ENCODE data around the gene PEAK1.

PEAK1 gene

DNA sequence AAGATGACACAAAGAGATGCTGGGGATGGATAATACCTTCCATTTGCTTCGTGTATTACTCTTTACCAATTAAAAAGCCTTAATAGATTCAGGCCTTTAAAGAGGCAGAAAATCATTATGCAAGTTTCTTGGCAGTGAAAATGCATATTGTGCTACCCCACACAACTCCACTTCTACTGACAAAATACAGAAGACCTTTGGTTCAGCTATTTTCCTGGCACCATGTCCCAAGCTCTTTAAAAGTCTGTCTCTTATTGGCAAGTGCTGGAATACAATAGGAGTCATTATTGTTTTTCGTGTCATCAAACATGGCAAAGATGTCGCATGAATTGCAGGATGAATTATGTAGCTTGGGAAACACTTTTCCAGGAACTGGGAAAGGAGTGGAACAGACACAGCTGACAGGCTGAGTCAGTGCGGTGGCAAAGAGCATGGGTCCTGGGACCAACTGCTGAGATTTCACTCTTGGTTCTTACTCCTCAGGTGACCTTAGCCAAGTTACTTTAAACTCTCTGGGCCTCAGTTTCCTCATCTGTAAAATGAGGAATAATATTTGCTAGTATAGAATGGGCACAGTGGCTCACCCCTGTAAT is 343.5 kb downstream of the PEAK1 start:
- no peaks in the 10 kb centered on the region for H3K9me3 Mint-ChIP-seq
- DNase-seq (no peak), ATAC-seq (replicated peaks) (no peak)
- H3K27me3 Mint-ChIP-seq, result no peaks in the 10 kb centered on the region
- H3K4me3 Mint-ChIP-seq, result no peak overlapping the region
- H3K27ac Mint-ChIP-seq, result no peak overlapping the region
- peaks cover 11 to 17% of the 10 kb centered on the region in 2 donors for H3K4me1 Mint-ChIP-seq
- H3K36me3 Mint-ChIP-seq, result no peaks in the 10 kb centered on the region

DNA sequence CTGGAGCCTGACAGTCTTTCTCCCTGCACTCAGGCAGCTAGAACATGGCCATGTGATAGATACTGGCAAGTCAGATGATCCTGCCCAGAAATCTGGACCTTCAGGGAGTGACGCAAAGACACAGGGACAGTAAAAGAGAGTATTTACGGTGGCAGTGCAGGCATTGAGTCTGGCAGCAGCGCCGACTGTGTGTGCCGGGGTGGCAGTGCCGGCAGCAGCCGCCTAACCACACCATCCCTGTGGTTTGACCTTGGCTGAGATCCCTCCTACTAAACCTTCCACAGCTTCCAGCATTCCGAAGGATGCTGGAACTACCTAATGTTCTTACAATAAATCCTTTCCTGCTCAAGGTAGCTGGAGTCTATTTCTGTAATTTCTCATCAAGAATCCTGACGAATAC is 344.4 kb downstream of the PEAK1 start:
- no peaks in the 10 kb centered on the region for H3K36me3 Mint-ChIP-seq
- H3K4me3 Mint-ChIP-seq, result no peak overlapping the region
- no peaks in the 10 kb centered on the region for H3K9me3 Mint-ChIP-seq
- no peaks in the 10 kb centered on the region for H3K27me3 Mint-ChIP-seq
- H3K4me1 Mint-ChIP-seq, result peaks cover 12 to 19% of the 10 kb centered on the region in 2 donors
- no peak for DNase-seq
- no peak overlapping the region for H3K27ac Mint-ChIP-seq
- ATAC-seq (replicated peaks), result no peak

DNA sequence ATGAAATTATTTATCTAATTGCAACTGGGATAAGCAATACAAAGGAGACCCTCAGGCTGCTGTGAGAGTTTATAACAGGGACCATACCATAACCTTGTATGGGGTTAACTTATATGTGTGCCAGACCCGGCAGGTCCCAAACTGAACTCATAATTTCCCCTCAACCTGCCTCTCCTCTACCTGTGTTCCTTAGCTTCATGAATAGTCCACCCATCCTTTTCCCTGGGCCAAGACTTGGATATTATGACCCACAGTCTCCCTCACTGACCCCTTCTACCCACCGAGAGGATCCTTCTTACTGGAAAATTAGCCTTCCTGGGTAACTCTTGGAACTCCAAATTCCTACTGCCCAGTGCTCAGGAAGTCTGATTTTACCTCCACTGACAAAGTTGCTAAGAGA is 345.6 kb downstream of the PEAK1 start:
- Mint-ChIP-seq H3K4me1 (peaks cover 18 to 26% of the 10 kb centered on the region in 2 donors), H3K36me3 (peaks cover 2 to 5% of the 10 kb centered on the region in 2 donors), H3K27ac (no peak overlapping the region), H3K4me3 (no peak overlapping the region), H3K9me3 (no peaks in the 10 kb centered on the region), H3K27me3 (no peaks in the 10 kb centered on the region)
- DNase-seq, result no peak
- no peak for ATAC-seq (replicated peaks)

DNA sequence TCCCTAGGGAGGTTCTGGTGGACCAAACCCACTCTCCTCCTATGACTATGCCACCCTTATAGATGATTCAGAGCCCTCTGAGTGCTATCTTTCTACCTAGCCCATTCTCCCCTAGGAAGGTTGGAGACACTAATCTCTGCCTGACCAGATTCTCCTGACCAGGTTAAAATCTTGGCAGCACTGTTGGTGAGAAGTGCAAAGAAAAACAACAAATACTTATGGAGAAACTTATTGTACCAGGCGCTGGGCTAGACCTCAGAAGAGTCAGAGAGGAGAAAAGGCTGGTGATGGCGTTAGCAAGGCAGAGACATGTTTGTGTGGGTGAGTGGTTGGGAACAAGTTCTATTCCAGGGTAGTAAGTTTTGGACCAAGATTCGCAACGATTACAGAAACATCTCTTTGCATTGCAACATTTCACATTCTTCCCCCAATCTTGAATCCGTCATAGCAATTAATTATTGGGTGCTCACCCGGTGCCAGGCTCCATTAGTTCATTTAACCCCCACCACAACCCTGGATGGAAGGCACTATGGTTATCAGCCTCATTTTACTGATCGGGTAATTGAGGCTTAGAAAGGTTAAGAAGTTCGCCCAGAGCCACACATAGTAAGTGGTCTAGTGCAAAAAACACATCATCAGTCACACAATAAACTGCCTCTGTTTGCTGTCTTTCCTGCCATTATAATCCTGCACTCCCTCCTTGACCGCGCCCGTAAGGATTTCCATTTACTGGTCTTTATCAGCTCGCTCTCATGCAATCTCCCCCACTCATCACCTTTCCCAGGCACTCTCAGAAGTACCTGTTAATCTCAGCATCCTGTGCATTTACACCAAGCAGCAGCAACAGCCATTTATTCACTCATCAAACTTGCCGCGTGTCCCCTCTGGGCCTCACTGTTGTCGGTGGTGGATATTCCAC is 348.3 kb downstream of the PEAK1 start:
- H3K36me3 Mint-ChIP-seq, result peaks cover 5 to 14% of the 10 kb centered on the region in 2 donors
- H3K27me3 Mint-ChIP-seq, result no peaks in the 10 kb centered on the region
- ATAC-seq (replicated peaks), result no peak
- peaks cover under 1 to 4% of the 10 kb centered on the region in 2 donors for H3K9me3 Mint-ChIP-seq
- peak overlapping the region; percentile 79 to 81 for H3K4me3 Mint-ChIP-seq
- DNase-seq, result no peak
- peak overlapping the region; percentile 88 for H3K27ac Mint-ChIP-seq
- peaks cover 35 to 53% of the 10 kb centered on the region in 2 donors for H3K4me1 Mint-ChIP-seq

DNA sequence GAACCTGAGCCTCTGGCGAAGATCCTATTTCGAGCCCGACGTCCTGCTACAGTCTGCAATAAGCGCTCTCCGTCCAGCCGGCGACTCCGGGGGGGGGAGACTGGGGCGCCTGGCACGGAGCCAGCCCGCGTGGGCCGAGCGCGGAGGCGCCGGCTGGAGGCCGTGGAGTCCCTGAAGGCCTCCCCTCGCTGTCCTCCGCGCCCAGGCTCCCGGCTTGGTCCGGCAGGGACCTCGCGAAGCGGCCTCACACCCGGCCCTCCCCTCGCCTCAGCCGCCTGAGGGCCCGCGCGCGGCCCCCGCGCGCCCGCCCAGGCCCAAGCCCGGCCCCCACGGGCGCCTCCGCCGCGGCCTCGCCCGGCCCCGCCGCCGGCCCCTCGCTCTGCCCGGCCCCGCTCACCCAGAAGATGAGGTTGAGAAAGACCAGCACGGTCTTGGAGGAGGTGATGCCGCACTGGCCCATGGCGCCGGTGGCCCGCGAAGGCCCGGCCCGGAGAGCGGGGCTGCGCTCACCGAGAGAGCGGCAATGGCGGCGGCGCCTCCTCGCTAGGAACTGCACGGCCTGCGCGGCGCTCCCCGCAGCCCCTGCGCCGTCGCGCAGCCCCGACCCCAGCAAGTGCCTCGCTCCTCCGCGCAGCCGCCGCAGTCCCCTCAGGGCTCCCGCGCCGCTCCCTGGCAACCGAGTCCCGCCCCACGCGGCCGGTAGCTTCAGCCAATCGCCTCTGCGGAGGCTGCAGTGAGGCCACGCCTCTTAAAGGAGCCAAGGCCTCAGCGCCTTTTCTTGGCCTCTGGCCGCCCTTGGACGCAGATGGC is 349.2 kb downstream of the PEAK1 start, which contains the start of gene TSPAN3:
Gene TSPAN3 (minus strand): TSS at position 615 of the 810 bp plus-strand sequence. CDS start 155 bp downstream, at position 460.
- ATAC-seq (replicated peaks), result peak; percentile 94 to 96
- Mint-ChIP-seq H3K36me3 (peaks cover 6 to 16% of the 10 kb centered on the region in 2 donors), H3K27me3 (no peaks in the 10 kb centered on the region), H3K9me3 (peaks cover 1 to 6% of the 10 kb centered on the region in 2 donors), H3K27ac (peak within 1 kb of the TSS; percentile 95), H3K4me1 (peaks cover 37 to 58% of the 10 kb centered on the region in 2 donors), H3K4me3 (peak within 1 kb of the TSS; percentile 79 to 94)
- DNase-seq, result peak; percentile 93

DNA sequence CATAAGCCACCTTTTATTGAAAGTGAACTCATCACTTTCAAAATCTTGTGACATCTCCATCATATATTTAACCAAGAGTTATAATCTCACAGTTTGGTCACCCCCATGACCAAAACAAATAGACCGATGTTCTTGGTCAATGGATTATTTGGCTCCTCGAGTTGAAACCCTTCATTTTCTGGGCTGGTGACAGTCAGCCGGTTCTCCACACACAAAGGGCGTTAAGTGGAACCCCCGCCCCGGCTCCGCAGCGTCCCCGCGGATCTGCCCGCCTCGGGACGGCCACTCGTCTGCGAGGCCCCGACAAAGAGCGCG is 349.8 kb downstream of the PEAK1 start:
- Mint-ChIP-seq H3K27ac (peak overlapping the region; percentile 95), H3K27me3 (no peaks in the 10 kb centered on the region), H3K36me3 (peaks cover 6 to 16% of the 10 kb centered on the region in 2 donors), H3K4me3 (peak overlapping the region; percentile 78 to 94), H3K9me3 (peaks cover 1 to 6% of the 10 kb centered on the region in 2 donors), H3K4me1 (peaks cover 37 to 64% of the 10 kb centered on the region in 2 donors)
- DNase-seq, result no peak
- ATAC-seq (replicated peaks), result no peak

DNA sequence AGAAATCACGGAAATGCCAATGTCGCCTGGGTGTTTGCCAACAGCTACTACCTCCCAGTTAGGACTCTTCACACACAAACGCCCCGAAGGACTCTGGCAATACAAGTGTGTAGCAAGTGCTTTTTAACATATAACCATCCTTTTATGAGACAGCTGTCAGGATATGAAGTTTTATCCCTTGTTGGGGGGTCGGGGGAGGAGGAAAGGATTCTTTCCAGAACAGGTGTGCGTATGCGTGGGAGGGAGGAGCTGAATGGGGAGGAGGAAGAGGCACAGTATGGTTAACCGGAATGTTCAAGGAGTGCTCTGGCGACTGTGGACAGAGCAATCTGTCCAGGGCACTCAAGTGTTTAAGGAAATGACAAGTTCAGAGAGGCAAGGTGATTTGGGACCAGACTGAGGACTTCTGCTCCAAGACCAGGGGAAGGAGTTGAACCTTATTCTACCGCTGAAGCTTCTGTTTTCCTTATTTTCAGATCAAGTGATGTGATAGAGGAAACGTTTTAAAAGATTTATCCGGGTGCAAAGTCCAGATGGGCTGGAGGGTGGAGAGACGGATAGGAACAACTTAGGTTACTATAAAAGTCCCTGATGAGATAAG is 350.3 kb downstream of the PEAK1 start:
- peaks cover 1 to 6% of the 10 kb centered on the region in 2 donors for H3K9me3 Mint-ChIP-seq
- DNase-seq (no peak), ATAC-seq (replicated peaks) (no peak)
- H3K27ac Mint-ChIP-seq, result peak overlapping the region; percentile 87
- H3K36me3 Mint-ChIP-seq, result peaks cover 6 to 16% of the 10 kb centered on the region in 2 donors
- H3K27me3 Mint-ChIP-seq, result no peaks in the 10 kb centered on the region
- peak overlapping the region; percentile 78 to 94 for H3K4me3 Mint-ChIP-seq
- peaks cover 40 to 69% of the 10 kb centered on the region in 2 donors for H3K4me1 Mint-ChIP-seq

DNA sequence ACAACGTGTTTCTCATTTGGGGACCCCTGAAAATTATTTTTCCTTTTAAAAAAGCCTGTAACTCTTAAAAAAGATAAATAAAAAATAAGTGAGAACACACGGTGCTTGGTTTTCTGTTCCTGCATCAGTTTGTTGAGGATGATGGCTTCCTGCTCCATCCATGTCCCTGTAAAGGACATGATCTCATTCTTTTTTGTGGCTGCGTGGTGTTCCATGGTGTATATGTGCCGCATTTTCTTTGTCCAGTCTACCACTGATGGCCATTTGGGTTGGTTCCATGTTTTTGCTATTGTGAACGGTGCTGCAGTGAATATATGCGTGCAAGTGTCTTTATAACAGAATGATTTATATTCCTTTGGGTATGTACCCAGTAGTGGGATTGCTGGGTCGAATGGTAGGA is 351.3 kb downstream of the PEAK1 start:
- Mint-ChIP-seq H3K27ac (peak overlapping the region; percentile 27), H3K9me3 (peaks cover 1 to 6% of the 10 kb centered on the region in 2 donors), H3K27me3 (no peaks in the 10 kb centered on the region), H3K4me1 (peaks cover 45 to 79% of the 10 kb centered on the region in 2 donors), H3K36me3 (peaks cover 8 to 20% of the 10 kb centered on the region in 2 donors), H3K4me3 (no peak overlapping the region)
- DNase-seq (no peak), ATAC-seq (replicated peaks) (no peak)

DNA sequence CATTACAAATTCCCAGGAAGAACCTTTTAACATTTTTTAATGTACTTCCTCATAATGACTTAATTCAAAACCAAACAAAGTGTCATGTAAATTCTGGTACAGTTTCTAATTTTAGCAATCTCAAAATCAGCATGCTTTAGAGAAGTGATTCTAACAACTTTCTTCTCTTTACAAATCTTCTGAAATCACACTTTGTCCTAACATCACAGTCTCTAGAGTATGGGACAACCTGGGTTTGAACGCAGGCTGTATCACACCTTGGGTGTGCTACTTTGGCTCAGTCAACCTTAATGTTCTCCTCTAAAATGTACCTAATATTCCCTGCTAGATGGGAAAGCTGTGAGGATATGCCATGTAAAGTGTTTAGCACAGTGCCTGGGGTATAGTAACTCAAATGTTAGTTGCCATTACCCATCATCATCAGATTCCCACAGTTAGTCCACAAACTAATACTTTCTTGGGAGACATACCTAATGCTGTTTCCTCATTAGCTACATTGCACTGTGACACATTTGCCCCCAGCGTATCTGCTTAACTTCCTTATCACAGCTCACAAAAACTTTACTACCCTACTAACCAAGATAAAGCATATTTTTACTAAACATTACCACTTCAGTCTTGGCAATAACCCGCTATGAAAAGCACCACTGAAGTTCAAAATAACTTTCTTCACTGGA is 352.1 kb downstream of the PEAK1 start:
- peaks cover 48 to 76% of the 10 kb centered on the region in 2 donors for H3K4me1 Mint-ChIP-seq
- ATAC-seq (replicated peaks) (peak; percentile 22 to 29), DNase-seq (no peak)
- H3K4me3 Mint-ChIP-seq, result peak overlapping the region; percentile 50 to 75
- H3K27ac Mint-ChIP-seq, result peak overlapping the region; percentile 91
- peaks cover 8 to 22% of the 10 kb centered on the region in 2 donors for H3K36me3 Mint-ChIP-seq
- H3K27me3 Mint-ChIP-seq, result no peaks in the 10 kb centered on the region
- H3K9me3 Mint-ChIP-seq, result peaks cover 1 to 6% of the 10 kb centered on the region in 2 donors

DNA sequence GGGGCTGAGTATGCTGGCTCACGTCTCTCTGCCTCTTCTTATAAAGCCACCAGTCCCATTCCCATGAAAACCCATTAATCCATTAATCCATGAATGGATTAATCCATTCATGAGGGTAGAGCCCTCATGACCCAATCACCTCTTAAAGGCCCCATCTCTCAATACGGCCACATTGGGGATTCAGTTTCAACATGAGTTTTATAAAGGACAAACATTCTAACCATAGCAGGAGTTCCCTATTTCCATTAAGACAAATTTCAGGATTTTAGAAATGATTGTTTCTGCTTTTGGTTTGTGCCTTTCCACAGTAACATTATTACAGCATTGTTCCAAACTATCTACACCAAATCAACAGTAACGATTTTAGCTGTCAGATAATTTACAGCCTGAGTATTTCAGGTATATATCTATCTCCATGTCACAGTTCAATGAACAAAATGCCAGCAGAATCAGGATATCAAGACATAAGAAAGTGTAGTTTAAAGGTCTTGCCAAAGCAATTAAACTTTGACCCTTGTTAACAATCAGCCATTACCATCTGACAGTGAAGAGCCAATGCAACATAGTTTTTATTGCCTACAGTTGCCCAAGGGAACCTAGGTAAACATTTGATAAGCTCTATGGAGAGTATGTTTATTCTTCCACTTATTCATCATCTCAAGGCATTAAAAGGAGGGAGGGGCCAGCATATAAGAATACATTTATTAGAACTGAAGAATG is 352.8 kb downstream of the PEAK1 start:
- H3K4me3 Mint-ChIP-seq, result peak overlapping the region; percentile 50 to 75
- H3K9me3 Mint-ChIP-seq, result peaks cover 1 to 6% of the 10 kb centered on the region in 2 donors
- H3K27ac Mint-ChIP-seq, result peak overlapping the region; percentile 91
- peaks cover 8 to 24% of the 10 kb centered on the region in 2 donors for H3K36me3 Mint-ChIP-seq
- H3K4me1 Mint-ChIP-seq, result peaks cover 47 to 78% of the 10 kb centered on the region in 2 donors
- H3K27me3 Mint-ChIP-seq, result no peaks in the 10 kb centered on the region
- DNase-seq (no peak), ATAC-seq (replicated peaks) (peak in 1 of 2 donors; percentile 1)

DNA sequence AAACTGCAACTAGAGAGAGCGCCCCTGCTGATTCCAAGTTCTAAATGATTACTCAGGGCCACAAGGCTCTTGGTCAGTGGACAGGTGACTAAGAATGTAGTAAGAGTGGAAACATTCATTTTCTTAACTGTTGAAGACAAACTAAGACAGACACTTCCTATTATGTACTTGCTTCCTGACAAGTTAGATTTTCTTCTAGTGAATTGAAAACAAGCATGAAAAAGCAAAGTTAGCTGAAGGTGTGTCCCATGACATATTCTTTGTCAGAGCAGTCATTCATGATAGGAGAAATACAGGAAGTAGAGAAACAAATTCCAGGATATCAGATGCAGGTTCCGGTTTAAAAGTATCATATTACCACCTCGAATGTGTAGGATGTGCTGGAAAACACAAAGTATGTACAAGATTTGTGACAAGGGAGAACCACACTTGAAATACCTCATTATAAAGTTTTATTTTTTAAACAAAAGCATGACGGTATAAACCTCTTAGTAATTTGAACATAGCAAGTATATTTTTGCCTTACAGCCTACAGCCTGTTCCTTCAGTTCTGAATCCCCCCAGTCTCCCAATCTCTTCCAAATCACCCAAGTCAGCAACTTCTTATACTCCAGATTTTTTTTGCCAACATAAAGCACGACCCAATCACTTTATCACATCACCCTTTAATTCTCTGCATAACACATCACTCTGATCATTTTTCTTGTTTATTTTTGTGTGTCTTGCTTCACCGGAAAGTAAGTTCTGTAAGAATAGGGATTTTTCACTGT is 355.2 kb downstream of the PEAK1 start:
- Mint-ChIP-seq H3K4me3 (peak overlapping the region in 1 of 2 donors; percentile 18), H3K36me3 (peaks cover 7 to 24% of the 10 kb centered on the region in 2 donors), H3K9me3 (peaks cover 1 to 6% of the 10 kb centered on the region in 2 donors), H3K27ac (no peak overlapping the region), H3K4me1 (peaks cover 49 to 83% of the 10 kb centered on the region in 2 donors), H3K27me3 (no peaks in the 10 kb centered on the region)
- ATAC-seq (replicated peaks) (peak in 1 of 2 donors; percentile 42), DNase-seq (no peak)

DNA sequence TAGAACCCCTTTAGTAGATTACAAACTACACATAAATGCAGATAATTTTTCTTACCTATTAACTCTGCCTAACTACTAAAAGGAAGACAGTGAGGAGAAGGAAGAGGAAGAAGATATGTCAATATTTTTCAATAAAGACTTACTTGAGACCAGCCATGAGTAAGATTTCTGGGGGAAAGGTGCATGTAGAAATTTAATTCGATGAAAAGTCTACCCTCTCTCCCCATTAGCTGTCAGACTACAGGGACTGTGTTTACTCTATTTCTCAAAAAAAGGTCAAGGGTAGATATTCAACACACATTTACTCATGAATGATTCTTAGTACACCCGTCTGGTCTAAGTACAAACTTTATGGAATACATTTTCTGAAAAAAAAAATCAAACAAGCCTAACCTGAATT is 355.8 kb downstream of the PEAK1 start:
- H3K4me3 Mint-ChIP-seq, result no peak overlapping the region
- DNase-seq, result no peak
- H3K27ac Mint-ChIP-seq, result no peak overlapping the region
- no peak for ATAC-seq (replicated peaks)
- H3K36me3 Mint-ChIP-seq, result peaks cover 6 to 20% of the 10 kb centered on the region in 2 donors
- H3K4me1 Mint-ChIP-seq, result peaks cover 47 to 84% of the 10 kb centered on the region in 2 donors
- H3K9me3 Mint-ChIP-seq, result peaks cover 1 to 6% of the 10 kb centered on the region in 2 donors
- no peaks in the 10 kb centered on the region for H3K27me3 Mint-ChIP-seq
